Pancreas (tissue), 10 donors: ENCODE data around the gene SENP7. TPM values are rescaled to one million over a fixed set of nuclear protein-coding genes. Genes with fewer than 3 reads are reported as not detected.

Experiments used
- ATAC-seq, 4 donors: fragments of 200-7000 bp; cut with Tn5 transposase; one replicate each; pipeline versions ENCODE4 v1.8.0 to v1.9.1; 2020; ENCODE audit warnings: mild to moderate bottlenecking in 4 of 4, moderate library complexity in 4 of 4
- DNase-seq, 6 donors: peaks; one replicate each; pipeline ENCODE4 v3.0.0-alpha.2; 2020
- FAIRE-seq: peaks from 2 replicates; lab custom pipeline; 2012; peaks lifted over from hg19 to GRCh38; lab: Jason Lieb, UNC
- H3K27ac ChIP-seq, 4 donors: fragments of 200-600 bp; sonication (generic); 1 replicate in 3 of 4; 2 replicates in 1 of 4; pipeline versions ENCODE4 v1.5.0 to v1.8.0; 2020
- H3K27me3 ChIP-seq, 4 donors: fragments of 200-600 bp; one replicate each; pipeline ENCODE4 v1.8.0; 2021
- H3K36me3 ChIP-seq, 3 donors: fragments of 200-600 bp; sonication (generic) in 1 of 3; one replicate each; pipeline versions ENCODE4 v1.5.0 to v1.8.0; 2020 to 2021
- H3K4me1 ChIP-seq, 3 donors: fragments of 200-600 bp; one replicate each; pipeline ENCODE4 v1.8.0; 2021
- H3K4me3 ChIP-seq, 4 donors: fragments of 200-600 bp; sonication (generic) in 2 of 4; one replicate each; pipeline versions ENCODE4 v1.5.0 to v1.8.0; 2020 to 2021
- H3K9me3 ChIP-seq, 4 donors: fragments of 200-600 bp; one replicate each; pipeline ENCODE4 v1.8.0; 2021
- WGBS, 2 donors: extraction: QIAGEN DNeasy Blood & Tissue Kit; methylation state at CpG; one replicate each; pipeline ENCODE4 v1.1.7; 2013; 5-methylcytosine and 5-hydroxymethylcytosine counted together
- intact Hi-C, 3 donors: fragments of 100-400 bp; cut with DNase I; formaldehyde crosslinking; loops; one replicate each; pipeline versions ENCODE4 v1.11.1 to v1.14.2; 2022
- polyA plus RNA-seq, 2 donors: library from polyadenylated mRNA; stranded (reverse); fragments of 200-250 nt; gene quantifications; one replicate each; pipeline ENCODE4 v1.2.3, GENCODE V29; 2013
- total RNA-seq, 6 donors: library from RNA; stranded (reverse); fragmentation: NEBNext Ultra II Directional in 4 of 6; extraction: Animal tissue kit (Norgen Biotek cat#: 25700) in 4 of 6; gene quantifications; one replicate each; pipeline versions ENCODE4 v1.2.1 to v1.2.4, GENCODE V29; 2021 to 2023
- TF ChIP-seq, protein P1 (sequence below), 4 donors: fragments of 200-600 bp; sonication (generic) in 3 of 4; IDR thresholded peaks; one replicate each; pipeline versions ENCODE4 v1.5.0 to v1.8.0; 2021; ENCODE audit warnings: antibody characterized with exemption in 4 of 4
- donor health status: healthy with polysubstance abuse.
- donor health status: DM: no; HTN: no; CAD: no; lungs with moderate emphysema.
- donor health status: DM: no; HTN: no; CAD: no.
- donor health status: control.
- donor health status: control.
- donor health status: Bipolar disorder and iron deficiency.
- donor health status: DM: yes; HTN: yes; CAD: no.
- donor health status: DM: no; HTN: no; CAD: no.
- donor health status: DM: no; HTN: no; CAD: no.
- donor health status: DM: yes; HTN: yes; CAD: no.

Gene SENP7
- total and polyA plus RNA-seq, 8 donors: 5.7 to 13.7 (median 8.6) TPM

DNA sequence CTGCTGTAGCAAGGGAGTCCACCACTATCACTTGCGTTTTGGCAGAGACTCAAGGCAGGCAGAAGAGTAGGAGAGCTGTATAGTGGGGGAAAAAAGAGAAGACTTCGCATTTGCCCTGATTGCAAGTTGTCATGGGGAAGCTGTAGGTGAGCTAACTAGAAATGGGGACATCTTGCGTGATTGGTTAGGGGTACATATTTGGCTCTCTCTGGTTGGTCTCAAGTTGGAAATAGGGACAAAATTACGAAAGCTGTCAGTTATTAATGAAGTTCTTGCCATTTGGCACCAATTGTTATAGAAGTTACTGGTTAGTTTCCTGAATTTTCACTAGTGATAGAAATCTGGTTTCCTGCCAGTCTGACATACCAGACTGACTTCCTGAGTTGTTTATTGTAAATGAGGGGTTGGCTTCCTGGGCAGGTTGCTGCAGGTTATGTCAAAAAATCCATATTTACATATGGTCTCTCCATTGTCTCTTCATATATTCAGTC is 8.2 kb upstream of the SENP7 start:
- H3K27me3 ChIP-seq: peaks cover 0 to 7% (median 0%) of the 10 kb centered on the region in 4 donors
- TF ChIP-seq, protein P1, sequence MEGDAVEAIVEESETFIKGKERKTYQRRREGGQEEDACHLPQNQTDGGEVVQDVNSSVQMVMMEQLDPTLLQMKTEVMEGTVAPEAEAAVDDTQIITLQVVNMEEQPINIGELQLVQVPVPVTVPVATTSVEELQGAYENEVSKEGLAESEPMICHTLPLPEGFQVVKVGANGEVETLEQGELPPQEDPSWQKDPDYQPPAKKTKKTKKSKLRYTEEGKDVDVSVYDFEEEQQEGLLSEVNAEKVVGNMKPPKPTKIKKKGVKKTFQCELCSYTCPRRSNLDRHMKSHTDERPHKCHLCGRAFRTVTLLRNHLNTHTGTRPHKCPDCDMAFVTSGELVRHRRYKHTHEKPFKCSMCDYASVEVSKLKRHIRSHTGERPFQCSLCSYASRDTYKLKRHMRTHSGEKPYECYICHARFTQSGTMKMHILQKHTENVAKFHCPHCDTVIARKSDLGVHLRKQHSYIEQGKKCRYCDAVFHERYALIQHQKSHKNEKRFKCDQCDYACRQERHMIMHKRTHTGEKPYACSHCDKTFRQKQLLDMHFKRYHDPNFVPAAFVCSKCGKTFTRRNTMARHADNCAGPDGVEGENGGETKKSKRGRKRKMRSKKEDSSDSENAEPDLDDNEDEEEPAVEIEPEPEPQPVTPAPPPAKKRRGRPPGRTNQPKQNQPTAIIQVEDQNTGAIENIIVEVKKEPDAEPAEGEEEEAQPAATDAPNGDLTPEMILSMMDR (IDR thresholded peaks at IDR 0.05): no peak
- H3K27ac ChIP-seq: peak overlapping the region in 1 of 4 donors; percentile 39
- H3K4me1 ChIP-seq: peaks cover 0 to 5% (median 0%) of the 10 kb centered on the region in 3 donors
- WGBS, 2 donors: 48 to 50% methylated on average over 4 of the region's 4 CpGs
- DNase-seq (no peak), FAIRE-seq (no peak), ATAC-seq (peak in 1 of 4 donors; percentile 34)
- H3K4me3 ChIP-seq: no peak overlapping the region
- no peaks in the 10 kb centered on the region for H3K9me3 ChIP-seq
- intact Hi-C loops: no loop called here
- H3K36me3 ChIP-seq: no peaks in the 10 kb centered on the region

DNA sequence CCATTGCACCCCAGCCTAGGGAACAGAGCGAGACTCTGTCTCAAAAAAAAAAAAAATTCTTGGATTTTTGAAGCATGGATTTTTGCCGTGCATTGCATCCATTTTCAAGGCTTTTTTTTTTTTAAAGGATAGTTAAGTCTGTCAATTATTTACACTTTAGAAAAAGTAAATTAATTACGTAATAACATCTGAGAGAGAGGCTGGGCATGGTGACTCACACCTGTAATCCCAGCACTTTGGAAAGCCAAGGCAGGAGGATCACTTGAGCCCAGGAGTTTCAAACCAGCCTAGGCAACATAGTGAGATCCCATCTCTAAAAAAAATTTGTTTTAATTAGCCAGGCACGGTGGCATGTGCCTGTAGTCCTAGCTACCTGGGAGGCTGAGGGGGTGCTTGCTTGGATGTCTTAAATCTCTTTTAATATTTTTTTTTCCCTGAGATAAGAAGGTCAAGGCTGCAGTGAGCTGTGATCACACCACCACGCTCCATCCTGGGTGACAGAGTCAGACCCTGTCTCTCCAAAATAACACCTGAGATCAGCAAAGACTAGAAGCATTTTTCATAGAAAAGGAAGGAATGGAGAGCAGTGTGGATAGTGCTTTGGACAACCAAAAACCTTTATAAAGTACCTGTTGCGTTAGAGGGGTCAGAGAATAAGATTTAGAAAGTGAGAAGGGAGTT is 6.8 kb upstream of the SENP7 start:
- Histone ChIP-seq H3K27ac (no peak overlapping the region), H3K4me1 (peaks cover 0 to 5% (median 0%) of the 10 kb centered on the region in 3 donors), H3K9me3 (no peaks in the 10 kb centered on the region), H3K4me3 (no peak overlapping the region), H3K36me3 (no peaks in the 10 kb centered on the region), H3K27me3 (peaks cover 0 to 7% (median 0%) of the 10 kb centered on the region in 4 donors)
- intact Hi-C loops: no loop called here
- WGBS, 2 donors: 37 to 42% methylated on average over 6 of the region's 6 CpGs
- FAIRE-seq (no peak), ATAC-seq (peak; percentile 68 to 81 (median 76)), DNase-seq (peak in 2 of 6 donors; percentile 19 to 46)
- TF ChIP-seq, protein P1 (IDR thresholded peaks at IDR 0.05): no peak

DNA sequence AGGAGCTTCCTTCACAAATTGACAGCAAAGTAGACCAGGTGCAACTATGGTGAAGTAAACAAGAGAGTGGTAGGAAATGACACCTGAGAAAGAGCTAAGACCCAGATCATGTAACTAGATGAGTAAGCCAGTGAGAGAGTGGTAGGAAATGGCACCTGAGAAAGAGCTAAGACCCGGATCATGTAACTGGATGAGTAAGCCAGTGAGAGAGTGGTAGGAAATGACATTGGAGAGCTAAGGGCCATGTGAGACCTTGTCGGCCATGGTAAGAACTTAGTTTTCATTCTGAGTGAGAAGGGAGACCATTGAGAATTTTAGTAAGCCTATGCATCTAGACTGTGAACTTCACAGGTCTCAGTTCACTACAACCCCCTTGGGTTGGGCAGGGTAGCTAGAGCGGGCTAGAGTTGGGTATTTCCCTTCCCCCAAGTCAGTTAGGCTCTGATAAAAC is 5.4 kb upstream of the SENP7 start:
- ATAC-seq: peak in 1 of 4 donors; percentile 9
- DNase-seq: no peak
- TF ChIP-seq, protein P1 (IDR thresholded peaks at IDR 0.05): no peak

DNA sequence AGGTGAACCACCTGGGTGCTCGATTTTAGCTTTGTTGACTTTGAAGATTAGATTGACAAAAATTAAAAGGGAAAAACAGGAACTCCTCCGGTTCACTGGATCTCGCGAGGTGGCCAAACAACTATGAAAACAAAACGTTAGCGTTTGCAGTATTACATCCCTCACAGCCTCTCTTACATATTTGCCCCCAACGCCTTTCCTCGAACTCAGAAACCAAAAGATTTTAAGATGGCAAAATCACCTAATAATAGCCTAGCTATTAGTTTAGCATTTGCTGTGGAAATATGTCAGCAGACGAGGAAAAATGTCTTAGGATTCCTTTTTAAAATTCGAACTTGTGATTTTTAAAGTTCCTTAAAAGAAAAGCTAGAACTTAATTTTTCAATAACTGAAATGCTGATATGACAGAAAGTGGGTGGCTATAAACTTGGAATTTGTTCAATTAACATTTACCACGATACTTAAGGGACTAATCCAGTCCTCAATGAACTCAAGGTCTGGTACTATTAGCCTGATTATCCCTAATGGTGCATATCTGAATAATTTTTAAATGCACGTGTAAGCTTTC is 491 bp upstream of the SENP7 start:
- TF ChIP-seq, protein P1 (IDR thresholded peaks at IDR 0.05): no peak
- Histone ChIP-seq H3K9me3 (no peaks in the 10 kb centered on the region), H3K4me3 (peak overlapping the region; percentile 65 to 88 (median 80)), H3K36me3 (no peaks in the 10 kb centered on the region), H3K4me1 (peaks cover 0 to 3% (median 0%) of the 10 kb centered on the region in 3 donors), H3K27ac (peak overlapping the region; percentile 44 to 93 (median 82)), H3K27me3 (peaks cover 0 to 7% (median 0%) of the 10 kb centered on the region in 4 donors)
- FAIRE-seq: peak; percentile 13
- intact Hi-C loops: no loop called here
- peak; percentile 43 to 78 (median 68) for ATAC-seq
- WGBS, 2 donors: 7 to 11% methylated on average over 12 of the region's 12 CpGs
- DNase-seq: no peak

More for the DNA sequence above, 5.4 kb upstream of the SENP7 start:
- 55 to 71% methylated on average over 3 of the region's 3 CpGs for WGBS, 2 donors
- H3K9me3 ChIP-seq: no peaks in the 10 kb centered on the region
- FAIRE-seq: no peak
- intact Hi-C loops: no loop called here
- no peaks in the 10 kb centered on the region for H3K36me3 ChIP-seq
- H3K27me3 ChIP-seq: peaks cover 0 to 7% (median 0%) of the 10 kb centered on the region in 4 donors
- no peak overlapping the region for H3K27ac ChIP-seq
- H3K4me3 ChIP-seq: no peak overlapping the region
- peaks cover 0 to 8% (median 0%) of the 10 kb centered on the region in 3 donors for H3K4me1 ChIP-seq
